GM12891 (cell line): Measurements from ENCODE around the gene GAS7.

Experiments used
- POLR2A ChIP-seq: IDR thresholded peaks from 2 replicates; pipeline ENCODE4 v1.6.1; 2011; ENCODE audit warnings: low read depth, low read length, control low read depth
- POLR2AphosphoS5 ChIP-seq: IDR thresholded peaks from 2 replicates; pipeline ENCODE4 v1.6.1; 2011; ENCODE audit warnings: low read depth, low read length, control low read depth
- TAF1 ChIP-seq: IDR thresholded peaks from 2 replicates; pipeline ENCODE4 v1.6.1; 2011; ENCODE audit warnings: low read depth, low read length, control low read depth

- TF ChIP-seq POLR2A (no peak), TAF1 (no peak), POLR2AphosphoS5 (no peak)
Measured at GRCh38 chr17:10112962-10113361, 85.4 kb downstream of the GAS7 start.
